HG02852 (cell line): ENCODE measurements around the gene TGIF2.
"Not testable (repeated sequence)": the region's sequence is repeated elsewhere in the genome, so short reads cannot be mapped to it uniquely, and the experiment has no call there.

Experiments
- ATAC-seq: cut with Tn5 transposase; IDR thresholded peaks from one replicate; pipeline ENCODE4 v1.9.1; 2021; ENCODE audit warnings: mild to moderate bottlenecking, moderate library complexity; ENCODE audit not compliant: unreplicated experiment

TGIF2 gene

DNA sequence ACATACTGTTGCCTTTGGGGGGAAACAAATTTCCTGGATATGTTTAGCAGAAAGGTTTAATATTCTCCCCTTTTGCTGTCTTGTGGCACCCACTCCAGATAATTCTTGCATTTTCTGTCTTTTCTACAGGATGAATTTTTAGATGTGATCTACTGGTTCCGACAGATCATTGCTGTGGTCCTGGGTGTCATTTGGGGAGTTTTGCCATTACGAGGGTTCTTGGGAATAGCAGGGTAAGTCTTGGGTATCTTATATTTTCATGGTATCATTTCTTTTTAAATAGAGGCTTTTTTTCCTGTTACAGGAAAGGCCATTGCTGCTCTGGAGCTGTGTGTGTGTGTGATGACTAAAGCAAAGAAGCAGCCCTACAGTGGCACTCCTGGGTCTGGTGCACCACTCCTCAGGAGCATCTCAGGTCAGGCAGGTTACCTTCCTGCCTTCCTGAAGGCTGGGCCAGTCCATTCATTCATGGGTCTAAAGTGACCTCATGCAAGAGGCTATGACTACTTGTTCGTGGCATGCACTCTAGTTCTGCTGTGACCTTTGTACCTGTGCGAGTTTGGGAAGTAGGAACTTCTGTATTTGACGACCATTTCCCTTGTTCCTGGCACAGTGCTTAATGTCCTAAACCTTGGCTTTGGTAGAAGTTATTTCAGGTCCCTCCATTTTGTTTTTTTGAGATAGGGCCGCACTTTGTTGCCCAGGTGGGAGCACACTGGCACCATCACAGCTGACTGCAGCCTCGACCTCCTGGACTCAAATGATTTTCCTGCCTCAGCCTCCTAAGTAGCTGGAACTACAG is 34.4 kb downstream of the TGIF2 start:
- no peak for ATAC-seq

DNA sequence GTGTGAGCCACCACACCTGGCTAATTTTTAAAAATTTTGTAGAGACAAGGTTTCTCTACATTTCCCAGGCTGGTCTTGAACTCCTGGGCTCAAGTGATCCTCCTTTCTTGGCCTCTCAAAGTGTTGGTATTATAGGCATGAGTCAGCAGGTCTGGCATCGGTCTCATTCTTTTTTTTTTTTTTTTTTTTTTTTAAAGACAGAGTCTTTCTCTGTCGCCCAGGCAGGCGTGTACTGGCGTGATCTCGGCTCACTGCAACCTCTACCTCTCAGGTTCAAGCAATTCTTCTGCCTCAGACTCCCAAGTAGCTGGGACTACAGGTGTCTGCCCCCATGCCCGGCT is 35.0 kb downstream of the TGIF2 start:
- not testable (repeated sequence) for ATAC-seq

- ATAC-seq: no peak
Measured at GRCh38 chr20:36611625-36612024, 38.2 kb downstream of the TGIF2 start.

- no peak for ATAC-seq
Measured at GRCh38 chr20:36613974-36614373, 40.6 kb downstream of the TGIF2 start.

GRCh38 chr20:36614781-36615557 is 41.6 kb downstream of the TGIF2 start:
- no peak for ATAC-seq

DNA sequence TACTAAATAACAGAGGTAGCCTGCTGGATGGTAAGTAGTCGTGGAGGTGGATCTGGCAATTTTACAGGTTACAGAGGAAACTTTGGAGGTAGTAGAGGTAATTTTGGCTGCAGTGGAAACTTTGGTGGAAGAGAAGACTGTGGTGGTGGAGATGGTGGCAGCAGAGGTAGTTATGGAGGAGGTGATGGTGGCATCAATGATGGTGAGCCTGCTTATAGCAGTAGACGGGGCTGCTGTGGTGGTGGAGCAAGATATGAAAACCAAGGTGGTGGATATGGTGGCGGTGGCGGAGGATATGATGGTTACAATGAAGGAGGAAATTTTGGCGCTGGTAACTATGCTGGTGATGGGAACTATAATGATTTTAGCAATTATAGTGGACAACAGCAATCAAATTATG is 47.5 kb downstream of the TGIF2 start:
- no peak for ATAC-seq

- ATAC-seq: no peak
Measured at GRCh38 chr20:36623444-36623843, 50.0 kb downstream of the TGIF2 start.

- no peak for ATAC-seq
Measured at GRCh38 chr20:36624068-36624943, 50.9 kb downstream of the TGIF2 start.

DNA sequence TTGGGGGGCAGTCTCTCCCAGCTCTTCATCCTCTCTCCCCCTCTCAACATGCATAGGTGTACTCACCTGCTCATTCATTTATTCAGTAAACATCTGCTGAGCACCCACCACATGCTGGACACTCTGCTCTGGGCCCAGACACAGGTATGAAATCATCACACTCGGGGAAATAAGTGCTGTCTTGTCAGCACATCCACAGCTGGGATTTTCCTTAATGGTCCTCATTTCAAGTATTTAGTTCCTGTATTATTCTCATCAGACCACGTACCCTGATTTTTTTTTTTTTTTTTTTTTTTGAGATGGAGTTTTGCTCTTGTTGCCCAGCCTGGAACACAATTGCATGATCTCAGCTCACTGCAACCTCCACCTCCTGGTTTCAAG is 51.5 kb downstream of the TGIF2 start:
- ATAC-seq: no peak

- ATAC-seq: no peak
Measured at GRCh38 chr20:36628076-36628475, 54.7 kb downstream of the TGIF2 start.

DNA sequence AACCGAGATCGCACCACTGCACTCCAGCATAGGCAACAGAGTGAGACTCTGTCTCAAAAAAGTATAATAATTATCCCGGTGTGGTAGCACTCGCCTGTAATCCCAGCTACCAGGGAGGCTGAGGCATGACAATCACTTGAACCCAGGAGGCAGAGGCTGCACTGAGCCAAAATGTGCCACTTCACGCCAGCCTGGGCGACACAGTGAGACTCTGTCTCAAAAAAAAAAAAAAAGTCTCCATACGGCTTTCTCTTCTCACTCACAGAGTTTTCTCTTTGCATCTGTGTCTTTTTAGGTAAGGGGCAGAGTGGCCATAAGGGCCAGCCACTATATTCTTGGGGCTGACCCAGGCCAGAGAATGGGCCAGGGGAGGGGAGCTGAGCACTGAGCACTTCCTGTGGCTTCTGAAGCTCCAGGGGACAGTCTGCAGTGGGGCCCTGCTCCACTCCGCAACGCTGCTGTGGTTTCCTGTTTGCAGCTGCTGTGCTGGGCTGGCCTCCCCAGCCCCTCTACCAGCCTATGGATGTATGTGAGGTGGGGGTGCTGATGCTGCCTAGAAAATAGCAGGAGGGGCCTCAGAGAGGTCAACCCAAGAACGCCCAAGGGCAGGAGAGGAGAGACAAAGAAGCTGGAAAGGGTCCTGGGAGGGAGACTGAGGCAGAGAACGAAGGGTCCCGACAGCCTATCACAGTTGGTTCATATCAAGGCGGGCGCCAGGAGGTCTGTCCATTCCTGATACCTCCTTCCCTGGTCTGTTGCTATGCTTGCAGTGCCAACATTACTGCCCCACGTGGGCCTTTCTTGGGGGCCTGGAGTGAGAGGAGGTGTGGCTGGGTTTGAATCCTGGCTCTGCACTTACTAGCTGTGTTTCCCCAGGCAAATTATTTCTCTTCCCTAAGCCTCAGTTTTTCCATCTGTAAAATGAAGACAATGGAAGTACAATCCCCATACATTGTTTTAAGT is 56.6 kb downstream of the TGIF2 start:
- ATAC-seq: no peak

- ATAC-seq: no peak
Measured at GRCh38 chr20:36631646-36632045, 58.2 kb downstream of the TGIF2 start.

GRCh38 chr20:36632147-36632486 is 58.7 kb downstream of the TGIF2 start:
- ATAC-seq: no peak

- no peak for ATAC-seq
Measured at GRCh38 chr20:36632487-36633284, 59.3 kb downstream of the TGIF2 start.

- no peak for ATAC-seq
Measured at GRCh38 chr20:36633285-36633772, 59.9 kb downstream of the TGIF2 start.

- ATAC-seq: no peak
Measured at GRCh38 chr20:36634342-36634741, 60.9 kb downstream of the TGIF2 start.

GRCh38 chr20:36638876-36639400 is 65.5 kb downstream of the TGIF2 start:
- not testable (repeated sequence) for ATAC-seq

DNA sequence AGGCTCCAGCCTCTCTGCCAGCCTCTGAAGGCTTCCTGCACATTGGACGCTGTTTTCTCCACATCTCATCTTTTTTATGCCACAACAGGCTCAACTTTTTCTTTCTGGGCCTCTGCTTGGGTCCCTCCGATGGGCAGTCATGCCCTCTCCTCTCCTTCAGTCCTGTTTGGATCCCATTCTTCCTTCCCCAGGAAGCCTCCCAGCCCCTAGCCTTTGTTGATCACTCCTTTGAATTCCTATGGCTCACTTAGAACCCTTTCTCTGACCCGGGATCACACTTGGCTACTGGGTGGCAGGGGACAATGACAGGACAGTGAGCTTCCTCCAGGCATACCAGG is 68.1 kb downstream of the TGIF2 start:
- no peak for ATAC-seq

GRCh38 chr20:36642136-36642535 is 68.7 kb downstream of the TGIF2 start:
- ATAC-seq: no peak
